Fibroblast of pulmonary artery (primary cell): ENCODE measurements around the gene GRIN3B.
A peak's percentile ranks its signal among the peaks of the same experiment; 100 is the strongest.
"Not testable (repeated sequence)": the region's sequence is repeated elsewhere in the genome, so short reads cannot be mapped to it uniquely, and the experiment has no call there.

ENCODE experiments used
- DNase-seq: peaks from one replicate; pipeline ENCODE4 v3.0.0-alpha.2; 2010; ENCODE audit warnings: low read depth
- H3K4me3 ChIP-seq: replicated peaks from 2 replicates; pipeline ENCODE4 v1.5.1; 2011; ENCODE audit warnings: low read depth, mild to moderate bottlenecking, control low read depth, low read length, moderate library complexity
- CTCF ChIP-seq: IDR thresholded peaks from 2 replicates; pipeline ENCODE4 v1.5.1; 2011; ENCODE audit warnings: mild to moderate bottlenecking, control low read depth, low read length, inconsistent platforms; ENCODE audit errors: missing control alignments

GRIN3B gene

GRCh38 chr19:1018393-1018792 is 18.2 kb downstream of the GRIN3B start:
- H3K4me3 ChIP-seq: no peak overlapping the region
- DNase-seq: no peak
- no peak for TF ChIP-seq CTCF

GRCh38 chr19:1018932-1019615 is 18.9 kb downstream of the GRIN3B start:
- TF ChIP-seq CTCF: no peak
- peak overlapping the region; percentile 90 for H3K4me3 ChIP-seq

GRCh38 chr19:1019616-1019961 is 19.4 kb downstream of the GRIN3B start:
- H3K4me3 ChIP-seq: peak overlapping the region; percentile 90
- no peak for DNase-seq
- no peak for TF ChIP-seq CTCF

More at GRCh38 chr19:1018932-1019615, 18.9 kb downstream of the GRIN3B start:
- DNase-seq: no peak

- no peak for DNase-seq
- peak overlapping the region; percentile 90 for H3K4me3 ChIP-seq
- TF ChIP-seq CTCF: no peak
These were observed 20.0 kb downstream of the GRIN3B start for GRCh38 chr19:1019980-1020867.

- peak within 1 kb of the TSS; percentile 90 for H3K4me3 ChIP-seq
- peak; percentile 98 for DNase-seq
- TF ChIP-seq CTCF: no peak
These were observed 20.7 kb downstream of the GRIN3B start, which contains the start of gene TMEM259 for GRCh38 chr19:1020868-1021425. Gene TMEM259, minus strand, starts transcription at chr19:1021123. Its CDS starts 127 bp downstream, at chr19:1020996.

- H3K4me3 ChIP-seq, DNase-seq: not testable (repeated sequence)
These were observed 23.6 kb downstream of the GRIN3B start for GRCh38 chr19:1023883-1024188.

GRCh38 chr19:1025080-1025479 is 24.9 kb downstream of the GRIN3B start:
- H3K4me3 ChIP-seq, DNase-seq: not testable (repeated sequence)
